Neuronal stem cell (in vitro differentiated cells): ENCODE measurements around the gene SLC34A3.

Experiments
- DNase-seq: peaks from one replicate; pipeline ENCODE4 v3.0.0-alpha.2; 2013; ENCODE audit warnings: low spot score
- H2AFZ ChIP-seq: one replicate; pipeline ENCODE4 v1.6.1; 2013; ENCODE audit warnings: mild to moderate bottlenecking, low read length, inconsistent platforms
- H2AK5ac ChIP-seq: 2 replicates; pipeline ENCODE4 v1.6.1; 2013; ENCODE audit warnings: low read depth, mild to moderate bottlenecking, inconsistent platforms, low read length, moderate library complexity, mixed read lengths
- H2BK120ac ChIP-seq: 2 replicates; pipeline ENCODE4 v1.6.1; 2013; ENCODE audit warnings: low read depth, mild to moderate bottlenecking, inconsistent platforms, low read length, moderate library complexity, mixed read lengths
- H2BK12ac ChIP-seq: one replicate; pipeline ENCODE4 v1.6.1; 2013; ENCODE audit warnings: low read length, inconsistent platforms
- H2BK15ac ChIP-seq: 2 replicates; pipeline ENCODE4 v1.6.1; 2013; ENCODE audit warnings: mild to moderate bottlenecking, low read length, inconsistent platforms, mixed read lengths
- H2BK5ac ChIP-seq: one replicate; pipeline ENCODE4 v1.6.1; 2013; ENCODE audit warnings: inconsistent platforms, mild to moderate bottlenecking, low read length, moderate library complexity
- H3K14ac ChIP-seq: one replicate; pipeline ENCODE4 v1.6.1; 2013; ENCODE audit warnings: low read length, inconsistent platforms
- H3K18ac ChIP-seq: 2 replicates; pipeline ENCODE4 v1.6.1; 2013; ENCODE audit warnings: low read length, inconsistent platforms
- H3K23ac ChIP-seq: 2 replicates; pipeline ENCODE4 v1.6.1; 2013; ENCODE audit warnings: low read depth, mild to moderate bottlenecking, mixed read lengths, low read length, inconsistent platforms; ENCODE audit not compliant: poor library complexity
- H3K27ac ChIP-seq: replicated peaks from 3 replicates; pipeline ENCODE4 v1.5.1; 2013; ENCODE audit warnings: low read length, inconsistent platforms
- H3K27me3 ChIP-seq, 3 experiments: 2 replicates each; pipeline ENCODE4 v1.6.1; 2013; ENCODE audit warnings: low read length in 3 of 3, mild to moderate bottlenecking in 2 of 3, inconsistent platforms in 1 of 3, low read depth in 1 of 3, mixed read lengths in 1 of 3, moderate library complexity in 1 of 3; ENCODE audit not compliant: control insufficient read depth in 3 of 3, insufficient read depth in 3 of 3
- H3K36me3 ChIP-seq, 2 donors: replicated peaks in 1 of 2; 2 replicates each; pipeline ENCODE4 v1.6.1; 2013; ENCODE audit warnings: low read length in 2 of 2; ENCODE audit not compliant: control insufficient read depth in 2 of 2, insufficient read depth in 2 of 2
- H3K4ac ChIP-seq: 2 replicates; pipeline ENCODE4 v1.6.1; 2013; ENCODE audit warnings: inconsistent platforms, mild to moderate bottlenecking, low read length, moderate library complexity
- H3K4me1 ChIP-seq, 2 donors: 1 replicate in 1 of 2; 2 replicates in 1 of 2; pipeline ENCODE4 v1.6.1; 2013; ENCODE audit warnings: low read length in 2 of 2, low read depth in 1 of 2; ENCODE audit not compliant: control insufficient read depth in 2 of 2, insufficient read depth in 1 of 2
- H3K4me2 ChIP-seq: one replicate; pipeline ENCODE4 v1.6.1; 2013; ENCODE audit warnings: mild to moderate bottlenecking, low read length, inconsistent platforms; ENCODE audit not compliant: insufficient read depth, poor library complexity, severe bottlenecking
- H3K4me3 ChIP-seq, 2 donors: 2 replicates each; pipeline ENCODE4 v1.5.1; 2013; ENCODE audit warnings: low read length in 2 of 2, mild to moderate bottlenecking in 2 of 2, inconsistent platforms in 1 of 2, moderate library complexity in 1 of 2
- H3K79me1 ChIP-seq: one replicate; pipeline ENCODE4 v1.6.1; 2013; ENCODE audit warnings: low read depth, mild to moderate bottlenecking, inconsistent platforms, low read length, moderate library complexity
- H3K9ac ChIP-seq: one replicate; pipeline ENCODE4 v1.6.1; 2013; ENCODE audit warnings: mild to moderate bottlenecking, low read depth, low read length, inconsistent platforms; ENCODE audit not compliant: poor library complexity
- H3K9me3 ChIP-seq, 2 donors: replicated peaks in 1 of 2; 2 replicates each; pipeline versions ENCODE3 to v1.6.1; 2013; ENCODE audit warnings: low read length in 2 of 2, mild to moderate bottlenecking in 2 of 2, inconsistent platforms in 1 of 2, low read depth in 1 of 2, mixed read lengths in 1 of 2, moderate library complexity in 1 of 2; ENCODE audit not compliant: control insufficient read depth in 2 of 2, insufficient read depth in 1 of 2
- H4K8ac ChIP-seq: one replicate; pipeline ENCODE4 v1.6.1; 2013; ENCODE audit warnings: low read depth, mild to moderate bottlenecking, inconsistent platforms, low read length, moderate library complexity
- H4K91ac ChIP-seq: one replicate; pipeline ENCODE4 v1.6.1; 2013; ENCODE audit warnings: low read length, low read depth, mild to moderate bottlenecking, inconsistent platforms; ENCODE audit not compliant: poor library complexity
- WGBS, 2 donors: extraction: QIAGEN DNeasy Blood & Tissue Kit; methylation state at CpG; one replicate each; pipeline ENCODE4 v1.1.7; 2013; ENCODE audit warnings: missing lambda C conversion rate in 2 of 2, mixed read lengths in 1 of 2; ENCODE audit not compliant: insufficient read length in 2 of 2, insufficient replicate concordance in 1 of 2; ENCODE audit errors: extremely low coverage in 2 of 2; 5-methylcytosine and 5-hydroxymethylcytosine counted together

SLC34A3 gene

GRCh38 chr9:137190315-137190856, 40.3 kb upstream of the SLC34A3 start:
- Histone ChIP-seq H3K23ac (no peak overlapping the region), H2BK15ac (no peak overlapping the region), H4K91ac (no peak overlapping the region), H3K4ac (no peak overlapping the region), H2BK12ac (no peak overlapping the region), H3K79me1 (peaks cover 42% of the 10 kb centered on the region), H2BK120ac (no peak overlapping the region), H3K9me3 (peaks cover 0 to 1% of the 10 kb centered on the region in 2 donors), H3K14ac (no peak overlapping the region), H2BK5ac (no peak overlapping the region), H3K27ac (no peak overlapping the region), H4K8ac (no peak overlapping the region), H2AFZ (no peak overlapping the region), H3K4me3 (peak overlapping the region in 1 of 2 donors; percentile 100), H3K27me3 (peaks cover 0 to 2% (median 0%) of the 10 kb centered on the region in 3 experiments), H3K36me3 (peaks cover 15 to 44% of the 10 kb centered on the region in 2 donors), H2AK5ac (no peak overlapping the region), H3K18ac (no peak overlapping the region), H3K4me1 (peaks cover 17 to 21% of the 10 kb centered on the region in 2 donors), H3K9ac (no peak overlapping the region), H3K4me2 (no peak overlapping the region)
- no peak for DNase-seq
- no CpG with 5 or more reads among the region's 9 CpGs for WGBS, 2 donors

DNA sequence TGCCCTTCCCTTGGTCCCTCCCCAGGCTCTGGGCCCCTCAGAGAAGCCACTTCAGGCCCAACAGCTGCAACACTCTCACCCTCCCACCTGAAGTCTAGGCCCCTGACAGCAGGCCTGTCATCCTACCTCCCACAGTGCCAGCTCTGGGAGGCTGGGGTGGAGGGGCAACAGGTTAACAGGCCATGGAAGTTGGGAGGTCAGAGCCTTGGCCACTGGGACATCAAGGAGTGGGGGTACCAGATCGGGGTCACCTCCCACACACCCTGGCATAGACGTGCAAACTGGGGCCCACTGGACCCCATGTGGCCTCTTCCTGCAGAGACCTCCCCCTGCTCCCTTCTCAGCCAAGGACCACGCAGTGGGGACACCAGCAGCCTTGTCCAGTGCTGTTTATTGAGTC, 39.5 kb upstream of the SLC34A3 start:
- peaks cover 0 to 1% of the 10 kb centered on the region in 2 donors for H3K9me3 ChIP-seq
- H3K18ac ChIP-seq = no peak overlapping the region
- no peak overlapping the region for H3K4me2 ChIP-seq
- H2BK12ac ChIP-seq = peak overlapping the region; percentile 73
- no peak overlapping the region for H3K14ac ChIP-seq
- no peak for DNase-seq
- no peak overlapping the region for H3K9ac ChIP-seq
- no peak overlapping the region for H2AFZ ChIP-seq
- H3K4me1 ChIP-seq = peaks cover 17 to 21% of the 10 kb centered on the region in 2 donors
- H2AK5ac ChIP-seq = no peak overlapping the region
- peaks cover 0 to 2% (median 0%) of the 10 kb centered on the region in 3 experiments for H3K27me3 ChIP-seq
- H3K36me3 ChIP-seq = peaks cover 13 to 36% of the 10 kb centered on the region in 2 donors
- no CpG with 5 or more reads among the region's 3 CpGs for WGBS, 2 donors
- H4K8ac ChIP-seq = no peak overlapping the region
- H3K4ac ChIP-seq = no peak overlapping the region
- peak overlapping the region in 1 of 2 donors; percentile 15 for H3K4me3 ChIP-seq
- H3K27ac ChIP-seq = no peak overlapping the region
- no peak overlapping the region for H2BK120ac ChIP-seq
- no peak overlapping the region for H3K23ac ChIP-seq
- H2BK15ac ChIP-seq = no peak overlapping the region
- peaks cover 41% of the 10 kb centered on the region for H3K79me1 ChIP-seq
- H2BK5ac ChIP-seq = no peak overlapping the region
- no peak overlapping the region for H4K91ac ChIP-seq

DNA sequence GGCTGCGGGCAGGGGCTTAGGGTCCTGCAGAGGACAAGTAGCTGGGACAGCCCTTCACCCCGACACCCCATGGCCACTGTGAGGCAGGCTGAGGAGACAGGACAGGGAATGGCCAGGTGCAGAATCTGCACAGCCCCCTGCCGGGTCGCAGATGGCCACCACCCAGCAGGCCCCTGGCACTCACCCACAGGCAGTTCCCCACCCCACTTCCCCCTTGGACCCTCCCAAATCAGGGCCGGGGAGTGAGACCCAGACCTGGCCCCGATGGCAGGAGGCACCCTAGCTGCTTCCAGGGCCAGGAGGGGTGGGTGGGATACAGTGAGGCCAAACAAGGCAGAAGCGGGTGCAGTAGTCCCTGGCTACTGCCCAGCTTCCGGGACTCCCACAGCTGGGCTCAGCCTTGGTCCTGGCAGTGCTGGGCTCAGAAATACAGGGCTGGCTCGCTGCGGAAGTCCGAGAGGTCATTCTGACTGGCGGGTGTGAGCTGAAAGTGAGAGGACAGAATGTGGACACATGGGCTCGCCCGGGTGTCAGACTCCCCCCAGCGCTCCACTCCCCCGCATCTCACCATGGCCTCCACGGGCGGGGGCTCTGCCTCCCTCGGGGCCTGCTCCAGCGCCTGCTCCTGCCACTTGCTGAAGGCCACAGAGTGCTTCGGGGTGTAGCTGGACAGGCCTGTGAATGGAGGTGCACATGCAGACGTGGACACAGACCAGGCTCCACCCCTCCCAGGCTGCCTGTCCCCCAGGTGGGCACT, 38.8 kb upstream of the SLC34A3 start:
- Histone ChIP-seq H3K4ac (no peak overlapping the region), H2BK15ac (no peak overlapping the region), H3K27ac (no peak overlapping the region), H3K9ac (no peak overlapping the region), H3K4me1 (peaks cover 17 to 21% of the 10 kb centered on the region in 2 donors), H3K18ac (no peak overlapping the region), H3K36me3 (peaks cover 12 to 33% of the 10 kb centered on the region in 2 donors), H3K27me3 (peaks cover 0 to 2% (median 0%) of the 10 kb centered on the region in 3 experiments), H3K9me3 (peaks cover 0 to 1% of the 10 kb centered on the region in 2 donors), H3K79me1 (peaks cover 39% of the 10 kb centered on the region), H3K4me2 (no peak overlapping the region), H4K91ac (no peak overlapping the region), H3K23ac (no peak overlapping the region), H4K8ac (no peak overlapping the region), H2AK5ac (no peak overlapping the region), H2BK12ac (no peak overlapping the region), H2BK5ac (no peak overlapping the region), H3K14ac (no peak overlapping the region), H2AFZ (no peak overlapping the region), H2BK120ac (no peak overlapping the region), H3K4me3 (no peak overlapping the region)
- DNase-seq = no peak
- WGBS, 2 donors = no CpG with 5 or more reads among the region's 22 CpGs

DNA sequence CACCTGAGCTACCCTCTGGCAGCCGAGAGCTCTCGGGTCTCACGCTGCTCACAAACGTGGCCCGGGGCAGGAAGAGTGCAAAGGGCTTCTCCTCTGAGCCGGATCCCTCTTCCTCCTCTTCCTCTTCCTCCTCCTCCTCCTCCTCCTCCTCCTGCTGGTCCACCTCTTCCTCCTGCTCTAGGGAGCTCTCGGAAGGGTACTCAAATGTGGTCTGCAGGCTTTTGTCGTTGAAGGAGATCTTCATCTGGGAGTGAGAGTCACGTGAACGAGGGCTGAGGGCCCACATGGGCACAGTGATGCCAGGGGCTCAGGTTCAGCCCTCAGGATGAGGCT, 38.3 kb upstream of the SLC34A3 start:
- Histone ChIP-seq H3K27me3 (peaks cover 0 to 2% (median 0%) of the 10 kb centered on the region in 3 experiments), H4K8ac (no peak overlapping the region), H4K91ac (no peak overlapping the region), H3K4me1 (peaks cover 17 to 19% of the 10 kb centered on the region in 2 donors), H2BK5ac (no peak overlapping the region), H2BK12ac (no peak overlapping the region), H2AFZ (no peak overlapping the region), H2BK120ac (no peak overlapping the region), H2BK15ac (no peak overlapping the region), H3K4me3 (no peak overlapping the region), H3K9ac (no peak overlapping the region), H3K79me1 (peaks cover 39% of the 10 kb centered on the region), H3K27ac (no peak overlapping the region), H3K36me3 (peaks cover 7 to 28% of the 10 kb centered on the region in 2 donors), H3K4ac (no peak overlapping the region), H3K4me2 (no peak overlapping the region), H3K9me3 (peaks cover 0 to 1% of the 10 kb centered on the region in 2 donors), H3K23ac (no peak overlapping the region), H2AK5ac (no peak overlapping the region), H3K14ac (no peak overlapping the region), H3K18ac (no peak overlapping the region)
- no peak for DNase-seq
- no CpG with 5 or more reads among the region's 10 CpGs for WGBS, 2 donors
